H1 (cell line): ENCODE data around the gene AMN. TPM values are rescaled to one million over a fixed set of nuclear protein-coding genes. Genes with fewer than 3 reads are reported as not detected.

Source experiments
- POLR2AphosphoS5 ChIP-seq: IDR thresholded peaks from 2 replicates; pipeline ENCODE4 v1.6.1; 2011; ENCODE audit warnings: low read depth, low read length
- RAD21 ChIP-seq, 2 experiments: IDR thresholded peaks in 1 of 2; conservative IDR thresholded peaks in 1 of 2; 2 replicates each; pipeline ENCODE4 v1.6.1; 2011; ENCODE audit warnings: low read depth in 2 of 2, low read length in 2 of 2, improper control_type of control experiment in 1 of 2, inconsistent platforms in 1 of 2, mild to moderate bottlenecking in 1 of 2, moderate library complexity in 1 of 2
- SUZ12 ChIP-seq: fragments of 200-600 bp; sonication (generic); IDR thresholded peaks from 2 replicates; pipeline ENCODE4 v1.6.1; 2012; ENCODE audit warnings: mild to moderate bottlenecking, inconsistent platforms, low read length, moderate library complexity, mixed read lengths
- TAF1 ChIP-seq: IDR thresholded peaks from 2 replicates; pipeline ENCODE4 v1.6.1; 2011; ENCODE audit warnings: mild to moderate bottlenecking, low read depth, low read length
- polyA plus RNA-seq, 7 experiments: library from polyadenylated mRNA; depleted of rRNA in 3 of 7; stranded (reverse) in 5 of 7; unstranded in 2 of 7; fragments of >200 nt in 5 of 7; fragments of 200-250 nt in 2 of 7; gene quantifications; 1 replicate in 5 of 7; 2 replicates in 1 of 7; 4 replicates in 1 of 7; pipeline versions ENCODE4 v1.2.1 to v1.2.3, GENCODE V29; 2011 to 2013; ENCODE audit warnings: missing spikeins in 2 of 7, mixed read lengths in 2 of 7
- total RNA-seq: library from RNA; stranded (reverse); fragmentation: NEBNext Ultra II Directional; extraction: Animal tissue kit (Norgen Biotek cat#: 25700); gene quantifications from 2 replicates; pipeline ENCODE4 v1.2.1, GENCODE V29; 2021

Gene AMN
- total and polyA plus RNA-seq, 2 of the 8 experiments (the other 6 are each of a cell fraction or from before 2014, with no cell fraction given), result 0.77 to 1.5 TPM

DNA sequence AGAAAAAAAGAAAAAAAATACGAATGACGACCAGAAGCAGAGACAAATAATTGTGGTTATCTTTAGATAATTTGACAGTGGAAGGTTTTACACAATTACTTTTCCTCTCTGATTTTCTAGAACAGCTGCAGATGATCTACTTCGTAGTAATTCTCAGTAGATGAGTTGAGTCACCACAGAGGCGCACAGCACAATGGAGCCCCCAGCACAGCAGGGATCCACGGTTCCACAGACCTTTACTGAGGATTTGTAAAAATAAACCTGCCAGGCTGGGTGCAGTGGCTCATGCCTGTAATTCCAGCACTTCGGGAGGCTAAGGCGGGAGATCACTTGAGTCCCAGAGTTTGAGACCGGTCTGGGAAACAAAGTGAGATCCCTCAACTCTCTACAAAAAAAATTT is 29.3 kb downstream of the AMN start (continued):
- TF ChIP-seq SUZ12, result no peak
- TF ChIP-seq TAF1, result no peak
- no peak for TF ChIP-seq POLR2AphosphoS5
- no peak for TF ChIP-seq RAD21 (IDR thresholded peaks at IDR 0.05 in 1 of 2, conservative IDR thresholded peaks at IDR 0.05 in 1 of 2; ENCODE audit: low read depth in 2 of 2, low read length in 2 of 2)
- TF ChIP-seq, all 59 proteins: peak for 0
